Glomerular visceral epithelial cell (primary cell): ENCODE measurements around the gene HOXC10.

Source experiments
- DNase-seq: peaks from one replicate; pipeline ENCODE4 v3.0.0-alpha.2; 2016; ENCODE audit errors: extremely low spot score

HOXC10 gene

DNA sequence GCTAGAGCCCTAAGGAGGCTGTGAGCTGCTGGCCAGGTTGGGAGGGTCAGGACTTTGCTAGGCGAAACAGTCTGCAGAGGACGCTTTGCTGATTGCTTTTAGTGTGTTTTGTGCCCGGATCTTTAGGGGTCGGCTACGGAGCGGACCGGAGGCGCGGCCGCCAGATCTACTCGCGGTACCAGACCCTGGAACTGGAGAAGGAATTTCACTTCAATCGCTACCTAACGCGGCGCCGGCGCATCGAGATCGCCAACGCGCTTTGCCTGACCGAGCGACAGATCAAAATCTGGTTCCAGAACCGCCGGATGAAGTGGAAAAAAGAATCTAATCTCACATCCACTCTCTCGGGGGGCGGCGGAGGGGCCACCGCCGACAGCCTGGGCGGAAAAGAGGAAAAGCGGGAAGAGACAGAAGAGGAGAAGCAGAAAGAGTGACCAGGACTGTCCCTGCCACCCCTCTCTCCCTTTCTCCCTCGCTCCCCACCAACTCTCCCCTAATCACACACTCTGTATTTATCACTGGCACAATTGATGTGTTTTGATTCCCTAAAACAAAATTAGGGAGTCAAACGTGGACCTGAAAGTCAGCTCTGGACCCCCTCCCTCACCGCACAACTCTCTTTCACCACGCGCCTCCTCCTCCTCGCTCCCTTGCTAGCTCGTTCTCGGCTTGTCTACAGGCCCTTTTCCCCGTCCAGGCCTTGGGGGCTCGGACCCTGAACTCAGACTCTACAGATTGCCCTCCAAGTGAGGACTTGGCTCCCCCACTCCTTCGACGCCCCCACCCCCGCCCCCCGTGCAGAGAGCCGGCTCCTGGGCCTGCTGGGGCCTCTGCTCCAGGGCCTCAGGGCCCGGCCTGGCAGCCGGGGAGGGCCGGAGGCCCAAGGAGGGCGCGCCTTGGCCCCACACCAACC, 44.8 kb downstream of the HOXC10 start:
- DNase-seq, result no peak

DNA sequence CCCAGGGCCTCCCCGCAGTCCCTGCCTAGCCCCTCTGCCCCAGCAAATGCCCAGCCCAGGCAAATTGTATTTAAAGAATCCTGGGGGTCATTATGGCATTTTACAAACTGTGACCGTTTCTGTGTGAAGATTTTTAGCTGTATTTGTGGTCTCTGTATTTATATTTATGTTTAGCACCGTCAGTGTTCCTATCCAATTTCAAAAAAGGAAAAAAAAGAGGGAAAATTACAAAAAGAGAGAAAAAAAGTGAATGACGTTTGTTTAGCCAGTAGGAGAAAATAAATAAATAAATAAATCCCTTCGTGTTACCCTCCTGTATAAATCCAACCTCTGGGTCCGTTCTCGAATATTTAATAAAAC, 45.5 kb downstream of the HOXC10 start:
- DNase-seq, result no peak

- no peak for DNase-seq
Observed at GRCh38 chr12:54030889-54031471, 46.0 kb downstream of the HOXC10 start.

GRCh38 chr12:54031480-54031879, 46.5 kb downstream of the HOXC10 start:
- no peak for DNase-seq

GRCh38 chr12:54032086-54032619, 47.2 kb downstream of the HOXC10 start:
- no peak for DNase-seq

DNA sequence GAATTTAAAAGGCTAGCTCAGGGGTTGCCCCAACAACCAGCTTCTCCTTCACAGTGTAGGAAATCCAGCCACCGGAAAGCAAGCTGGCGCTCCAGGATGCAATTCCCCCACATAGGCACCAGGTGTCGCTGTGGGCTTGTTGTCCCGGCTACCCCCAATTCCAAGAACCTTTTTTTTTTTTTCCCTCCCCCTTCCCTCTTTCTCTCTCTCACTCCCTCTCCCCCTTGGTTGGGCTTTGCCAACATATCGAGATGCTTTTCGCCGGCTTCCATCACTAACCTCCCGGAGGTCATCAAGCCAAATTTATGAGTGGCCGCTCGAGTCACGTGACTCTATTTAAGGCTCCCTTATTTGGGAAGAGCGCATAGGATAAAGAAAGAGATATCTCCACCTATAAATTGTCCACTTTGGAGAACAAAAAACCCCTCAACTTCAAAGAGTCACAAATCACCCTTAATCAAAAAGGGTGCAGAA, 47.7 kb downstream of the HOXC10 start, which contains the start of gene HOXC5:
Gene HOXC5, plus strand, starts transcription at position 424 of the 474 bp plus-strand sequence. CDS start 73 bp downstream, outside the sequence.
- peak; percentile 75 for DNase-seq

- DNase-seq, result peak; percentile 26
Observed at GRCh38 chr12:54033106-54033979, 48.4 kb downstream of the HOXC10 start.

DNA sequence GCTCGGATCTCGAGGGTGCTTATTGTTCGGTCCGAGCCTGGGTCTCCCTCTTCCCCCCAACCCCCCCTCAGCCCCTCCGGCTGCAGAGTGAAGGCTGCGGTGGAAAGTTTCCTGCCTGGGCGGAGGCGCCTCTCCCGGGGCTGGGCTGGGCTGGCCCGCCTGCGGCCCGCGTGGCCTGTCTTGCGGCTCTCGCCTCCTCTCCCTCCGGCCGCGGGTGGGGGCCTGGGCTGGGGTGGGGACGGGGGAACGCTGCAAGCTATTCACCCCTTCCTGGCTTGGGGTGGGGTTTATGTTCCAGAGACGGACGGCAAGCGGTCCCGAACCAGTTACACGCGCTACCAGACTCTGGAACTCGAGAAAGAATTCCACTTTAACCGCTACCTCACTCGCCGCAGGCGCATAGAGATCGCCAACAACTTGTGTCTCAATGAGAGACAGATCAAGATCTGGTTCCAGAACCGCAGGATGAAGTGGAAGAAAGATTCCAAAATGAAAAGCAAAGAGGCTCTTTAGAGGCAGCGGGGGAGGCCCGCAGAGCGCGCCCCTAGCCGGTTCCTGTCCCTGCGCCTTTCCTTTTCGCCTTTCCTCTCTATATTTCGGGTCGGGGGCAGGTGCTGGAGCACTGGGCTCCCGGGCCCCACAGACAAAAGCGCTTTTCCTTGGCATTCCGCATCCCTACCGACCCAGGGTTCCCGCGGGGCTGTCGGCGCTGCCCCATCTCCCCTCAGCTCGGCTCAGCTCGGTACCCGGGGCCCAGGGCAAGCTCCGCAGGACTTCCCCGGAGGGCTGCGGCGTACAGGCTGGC, 49.2 kb downstream of the HOXC10 start:
- no peak for DNase-seq

DNA sequence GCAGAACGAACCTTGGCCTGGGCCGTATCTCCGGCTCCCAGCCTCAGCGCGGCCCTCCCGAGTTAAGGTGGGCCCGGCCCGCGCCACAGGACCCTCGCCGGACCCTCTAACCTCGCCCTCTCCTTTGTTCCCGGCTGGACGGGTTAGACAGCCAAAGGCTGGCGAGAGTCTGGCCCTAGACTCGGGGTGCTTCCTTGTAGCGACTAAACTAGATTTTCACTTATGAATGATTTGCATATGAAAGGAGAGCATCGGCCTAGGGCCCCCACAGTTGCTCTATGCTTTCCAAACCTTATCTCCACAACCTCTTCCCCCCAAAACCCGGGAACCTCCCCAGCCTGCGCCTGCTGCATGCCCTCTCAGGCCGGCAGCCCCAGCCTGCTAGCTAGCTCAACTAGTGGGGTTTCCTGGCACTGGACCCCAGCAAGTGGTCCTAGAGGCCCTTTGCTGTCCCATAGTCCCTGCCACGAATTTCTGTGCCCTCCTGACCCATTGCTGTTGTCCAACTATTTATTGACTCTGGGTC, 49.9 kb downstream of the HOXC10 start:
- DNase-seq, result no peak

GRCh38 chr12:54035568-54036264, 50.8 kb downstream of the HOXC10 start:
- DNase-seq, result no peak

GRCh38 chr12:54036620-54037359, 51.8 kb downstream of the HOXC10 start:
- DNase-seq, result peak; percentile 88

GRCh38 chr12:54037360-54038283, 52.7 kb downstream of the HOXC10 start:
- DNase-seq, result no peak

DNA sequence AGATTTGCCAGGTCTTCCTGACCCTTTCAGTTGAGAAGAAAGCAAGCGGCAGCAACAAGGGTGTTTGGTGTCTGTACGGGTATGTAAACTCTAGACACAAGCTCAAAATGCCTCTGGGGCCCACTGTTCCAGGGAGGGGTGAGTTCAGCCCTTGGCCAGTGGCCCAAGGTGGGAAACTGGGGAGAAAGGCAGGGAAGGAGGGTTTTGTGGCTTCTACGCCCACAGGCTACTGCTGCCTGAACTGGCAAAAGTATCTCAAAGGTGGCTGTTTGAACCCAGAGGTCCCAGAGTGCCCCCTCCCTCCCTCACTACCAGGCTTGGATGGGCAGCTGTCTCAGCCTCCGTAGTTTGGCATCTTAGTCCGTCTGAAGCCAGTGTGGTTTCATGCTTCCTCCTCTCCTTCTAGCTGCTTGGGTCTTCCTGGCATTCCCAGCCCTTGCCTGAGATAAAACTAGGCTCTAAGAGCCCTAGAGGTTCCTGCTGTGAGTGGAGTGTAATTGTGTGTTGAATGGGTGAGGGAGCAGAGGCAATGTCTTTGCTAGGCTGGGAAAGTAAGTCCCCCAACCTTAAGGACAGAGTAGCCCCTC, 53.4 kb downstream of the HOXC10 start:
- DNase-seq, result no peak

DNA sequence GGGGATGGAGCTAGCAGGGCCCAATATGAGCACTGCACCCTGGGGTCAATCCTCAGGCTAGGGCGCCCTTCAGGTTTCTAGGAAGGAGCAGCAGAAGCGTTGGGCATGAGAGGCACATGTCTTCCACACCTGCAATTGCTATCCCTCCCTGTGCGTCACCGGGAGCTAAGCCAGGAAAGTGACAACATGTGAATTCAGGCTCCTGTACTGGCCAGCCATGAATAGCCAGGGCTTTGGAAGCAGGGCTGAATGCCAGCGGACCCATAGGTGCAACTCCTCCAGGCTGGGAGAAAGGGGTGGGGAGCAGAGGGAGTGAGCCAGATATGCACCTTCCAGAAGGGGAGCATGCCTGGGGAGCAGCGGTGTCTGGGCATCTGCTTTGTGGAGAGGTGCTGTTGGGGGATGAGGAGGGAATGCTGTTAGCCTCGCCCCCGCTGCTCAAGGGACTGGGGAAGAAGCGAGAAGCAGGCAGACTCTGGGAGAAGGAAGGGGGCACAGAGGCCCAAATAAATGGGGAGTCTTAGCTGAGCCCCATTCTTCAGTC, 54.0 kb downstream of the HOXC10 start:
- no peak for DNase-seq

- DNase-seq, result no peak
Observed at GRCh38 chr12:54039417-54040147, 54.6 kb downstream of the HOXC10 start.
